Subcutaneous adipose tissue (tissue), 4 donors: ENCODE results near the gene ZSCAN5C. TPM values are rescaled to one million over a fixed set of nuclear protein-coding genes. Genes with fewer than 3 reads are reported as not detected.

ENCODE experiments used
- total RNA-seq, 4 donors: library from RNA; depleted of rRNA; stranded (reverse); fragments of >200 nt; gene quantifications; one replicate each; pipeline ENCODE4 v1.1.0, GENCODE V29; 2016
- TF ChIP-seq, protein P1 (sequence below): fragments of 450-650 bp; IDR thresholded peaks from one replicate; pipeline ENCODE4 v1.5.1; 2016; ENCODE audit warnings: low read depth, mild to moderate bottlenecking, control low read depth, antibody characterized with exemption, moderate library complexity

ZSCAN5C gene
- not detected for total RNA-seq

DNA sequence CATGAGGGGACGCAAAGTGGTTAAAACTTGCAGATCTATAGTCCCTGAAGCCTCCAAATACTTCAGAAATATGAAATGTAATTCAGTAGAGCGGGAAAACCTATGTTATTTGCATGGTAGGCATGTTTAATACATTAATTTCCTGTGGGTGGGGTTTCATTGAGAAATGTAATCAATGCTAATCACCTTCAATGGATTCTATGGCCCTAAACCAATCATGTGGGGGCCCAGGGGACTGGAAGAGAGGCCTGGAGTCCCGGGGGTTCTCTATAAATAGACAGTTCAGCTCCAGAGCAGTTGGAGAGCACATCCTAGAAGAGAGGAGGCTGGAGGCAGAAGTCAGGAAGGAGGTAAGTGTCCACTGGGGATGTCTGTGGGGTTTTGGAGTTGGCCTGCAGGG is at the start of gene ZSCAN5C:
TSS of gene ZSCAN5C (plus strand) at position 301 of the 400 bp plus-strand sequence. CDS start 3,641 bp downstream, outside the sequence.
- TF ChIP-seq, protein P1, sequence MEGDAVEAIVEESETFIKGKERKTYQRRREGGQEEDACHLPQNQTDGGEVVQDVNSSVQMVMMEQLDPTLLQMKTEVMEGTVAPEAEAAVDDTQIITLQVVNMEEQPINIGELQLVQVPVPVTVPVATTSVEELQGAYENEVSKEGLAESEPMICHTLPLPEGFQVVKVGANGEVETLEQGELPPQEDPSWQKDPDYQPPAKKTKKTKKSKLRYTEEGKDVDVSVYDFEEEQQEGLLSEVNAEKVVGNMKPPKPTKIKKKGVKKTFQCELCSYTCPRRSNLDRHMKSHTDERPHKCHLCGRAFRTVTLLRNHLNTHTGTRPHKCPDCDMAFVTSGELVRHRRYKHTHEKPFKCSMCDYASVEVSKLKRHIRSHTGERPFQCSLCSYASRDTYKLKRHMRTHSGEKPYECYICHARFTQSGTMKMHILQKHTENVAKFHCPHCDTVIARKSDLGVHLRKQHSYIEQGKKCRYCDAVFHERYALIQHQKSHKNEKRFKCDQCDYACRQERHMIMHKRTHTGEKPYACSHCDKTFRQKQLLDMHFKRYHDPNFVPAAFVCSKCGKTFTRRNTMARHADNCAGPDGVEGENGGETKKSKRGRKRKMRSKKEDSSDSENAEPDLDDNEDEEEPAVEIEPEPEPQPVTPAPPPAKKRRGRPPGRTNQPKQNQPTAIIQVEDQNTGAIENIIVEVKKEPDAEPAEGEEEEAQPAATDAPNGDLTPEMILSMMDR: no peak

GRCh38 chr19:56152644-56153043 is 49.4 kb upstream of the ZSCAN5C start:
- TF ChIP-seq, protein P1: no peak

DNA sequence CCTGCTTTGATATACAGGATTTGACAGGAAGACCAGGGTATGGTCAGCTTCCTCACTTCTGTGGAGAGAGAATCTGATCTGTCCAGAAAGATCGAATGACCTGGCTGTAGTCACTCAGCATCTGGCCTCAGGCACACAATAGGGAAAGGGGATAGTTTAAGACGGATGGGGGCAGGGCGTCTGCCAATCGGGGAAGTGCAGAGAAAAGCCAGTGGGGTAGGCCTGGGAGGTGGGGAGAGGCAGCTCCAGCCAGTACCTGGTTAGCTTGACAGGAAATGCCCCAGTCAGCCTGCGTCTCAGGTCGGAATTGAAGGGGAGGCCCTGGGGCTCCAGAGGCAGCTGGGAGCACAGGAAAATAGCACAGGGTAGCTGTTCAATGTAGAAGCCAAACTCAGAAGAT is 48.6 kb upstream of the ZSCAN5C start:
- TF ChIP-seq, protein P1: no peak

- TF ChIP-seq, protein P1: no peak
These were observed 46.9 kb upstream of the ZSCAN5C start for GRCh38 chr19:56155124-56155687.

GRCh38 chr19:56156768-56157167 is 45.3 kb upstream of the ZSCAN5C start:
- TF ChIP-seq, protein P1: no peak

GRCh38 chr19:56158170-56158757 is 43.8 kb upstream of the ZSCAN5C start:
- TF ChIP-seq, protein P1: no peak

GRCh38 chr19:56159009-56159559 is 43.0 kb upstream of the ZSCAN5C start:
- TF ChIP-seq, protein P1: no peak
